HG03097 (cell line): Measurements from ENCODE around the gene DNAH5.

Experiments
- ATAC-seq: cut with Tn5 transposase; IDR thresholded peaks from one replicate; pipeline ENCODE4 v1.9.1; 2021; ENCODE audit not compliant: unreplicated experiment, low FRiP score

The DNAH5 gene

GRCh38 chr5:13643734-13644133 lies 300.8 kb downstream of the DNAH5 start:
- ATAC-seq = no peak

GRCh38 chr5:13643196-13643595 lies 301.3 kb downstream of the DNAH5 start:
- no peak for ATAC-seq
